Kidney tubule cell (primary cell): Measurements from ENCODE around the gene RASGEF1B.
A peak's percentile ranks its signal among the peaks of the same experiment; 100 is the strongest.
"Not testable (repeated sequence)": the region's sequence is repeated elsewhere in the genome, so short reads cannot be mapped to it uniquely, and the experiment has no call there.

Experiments
- DNase-seq: peaks from one replicate; pipeline ENCODE4 v3.0.0-alpha.2; 2018; ENCODE audit warnings: low spot score

The RASGEF1B gene

GRCh38 chr4:81498046-81498445 lies 26.3 kb upstream of the RASGEF1B start:
- no peak for DNase-seq

GRCh38 chr4:81495345-81495744 lies 23.6 kb upstream of the RASGEF1B start:
- DNase-seq: no peak

GRCh38 chr4:81494031-81494431 lies 22.3 kb upstream of the RASGEF1B start:
- DNase-seq: peak; percentile 41

- no peak for DNase-seq
These were observed 21.0 kb upstream of the RASGEF1B start for GRCh38 chr4:81492606-81493230.

GRCh38 chr4:81491943-81492342 lies 20.2 kb upstream of the RASGEF1B start:
- peak; percentile 61 for DNase-seq

GRCh38 chr4:81490403-81491160 lies 18.9 kb upstream of the RASGEF1B start:
- no peak for DNase-seq

GRCh38 chr4:81486502-81486901 lies 14.8 kb upstream of the RASGEF1B start:
- DNase-seq: peak; percentile 37

- DNase-seq: no peak
These were observed 13.7 kb upstream of the RASGEF1B start for GRCh38 chr4:81485310-81485980.

- DNase-seq: no peak
These were observed 10.6 kb upstream of the RASGEF1B start for GRCh38 chr4:81482326-81482725.

- DNase-seq: no peak
These were observed 9.4 kb upstream of the RASGEF1B start for GRCh38 chr4:81481151-81481550.

- DNase-seq: not testable (repeated sequence)
These were observed 7.9 kb upstream of the RASGEF1B start for GRCh38 chr4:81479573-81479972.

- DNase-seq: peak; percentile 64
These were observed 1.9 kb upstream of the RASGEF1B start for GRCh38 chr4:81473331-81474265.

- DNase-seq: no peak
These were observed 825 bp upstream of the RASGEF1B start for GRCh38 chr4:81472281-81473182.

- no peak for DNase-seq
These were observed 464 bp downstream of the RASGEF1B start for GRCh38 chr4:81471298-81471587.

- DNase-seq: peak; percentile 82
These were observed 1.0 kb downstream of the RASGEF1B start for GRCh38 chr4:81470456-81471297.

- peak; percentile 69 for DNase-seq
These were observed 1.8 kb downstream of the RASGEF1B start for GRCh38 chr4:81469781-81470455.

- DNase-seq: no peak
These were observed 3.0 kb downstream of the RASGEF1B start for GRCh38 chr4:81468678-81469077.

GRCh38 chr4:81467672-81467964 lies 4.1 kb downstream of the RASGEF1B start:
- no peak for DNase-seq

- peak; percentile 87 for DNase-seq
These were observed 4.7 kb downstream of the RASGEF1B start for GRCh38 chr4:81466841-81467671.
